ENCODE measurements around the gene ZBTB46.
A peak's percentile ranks its signal among the peaks of the same experiment; 100 is the strongest.

The ZBTB46 gene

GRCh38 chr20:63695424-63696305 is 135.4 kb downstream of the ZBTB46 start:
- peak overlapping the region; percentile 32 for H3K27ac ChIP-seq
- TF ChIP-seq CTCF (IDR thresholded peaks at IDR 0.05) (no peak), ZFX (IDR thresholded peaks at IDR 0.05; ENCODE audit: borderline replicate concordance) (no peak)

GRCh38 chr20:63694584-63695423 is 136.3 kb downstream of the ZBTB46 start:
- peak overlapping the region; percentile 32; the same call in 1 of the 2 replicates for H3K27ac ChIP-seq

GRCh38 chr20:63693733-63694583 is 137.1 kb downstream of the ZBTB46 start:
- no peak for TF ChIP-seq ZFX (IDR thresholded peaks at IDR 0.05; ENCODE audit: borderline replicate concordance)
- TF ChIP-seq CTCF (IDR thresholded peaks at IDR 0.05): no peak
- no peak overlapping the region; the same call in 1 of the 2 replicates for H3K27ac ChIP-seq

More at GRCh38 chr20:63694584-63695423, 136.3 kb downstream of the ZBTB46 start:
- TF ChIP-seq CTCF (IDR thresholded peaks at IDR 0.05) (no peak), ZFX (IDR thresholded peaks at IDR 0.05; ENCODE audit: borderline replicate concordance) (no peak)

Measured in 22Rv1 (cell line).